Liver (tissue), 9 donors: Measurements from ENCODE around the gene MLN. TPM values are rescaled to one million over a fixed set of nuclear protein-coding genes. Genes with fewer than 3 reads are reported as not detected.

ENCODE experiments used
- DNase-seq: peaks from one replicate; pipeline ENCODE4 v3.0.0-alpha.2; 2017; ENCODE audit warnings: low spot score
- H3K27ac ChIP-seq, 2 donors: one replicate each; pipeline ENCODE4 v1.7.0; 2013; ENCODE audit warnings: inconsistent platforms in 2 of 2, low read length in 2 of 2, control low read depth in 1 of 2, low read depth in 1 of 2, mild to moderate bottlenecking in 1 of 2
- H3K27me3 ChIP-seq, 4 donors: one replicate each; pipeline versions ENCODE4 v1.6.1 to v1.7.0; 2013; ENCODE audit warnings: low read length in 3 of 4, inconsistent platforms in 1 of 4, mild to moderate bottlenecking in 1 of 4, moderate library complexity in 1 of 4; ENCODE audit not compliant: control insufficient read depth in 4 of 4, insufficient read depth in 4 of 4
- H3K36me3 ChIP-seq, 4 donors: one replicate each; pipeline versions ENCODE4 v1.6.1 to v1.7.0; 2013; ENCODE audit warnings: low read length in 3 of 4, mild to moderate bottlenecking in 3 of 4, low read depth in 1 of 4, moderate library complexity in 1 of 4; ENCODE audit not compliant: control insufficient read depth in 4 of 4, insufficient read depth in 3 of 4
- H3K4me1 ChIP-seq, 4 donors: one replicate each; pipeline versions ENCODE4 v1.6.1 to v1.7.0; 2013; ENCODE audit warnings: low read length in 3 of 4, mild to moderate bottlenecking in 3 of 4, moderate library complexity in 1 of 4; ENCODE audit not compliant: control insufficient read depth in 4 of 4, insufficient read depth in 4 of 4
- H3K4me3 ChIP-seq, 3 donors: one replicate each; pipeline versions ENCODE4 v1.6.1 to v1.7.0; 2013; ENCODE audit warnings: low read length in 3 of 3, control low read depth in 1 of 3, low read depth in 1 of 3, mild to moderate bottlenecking in 1 of 3
- H3K9ac ChIP-seq, 2 donors: one replicate each; pipeline ENCODE4 v1.7.0; 2013; ENCODE audit warnings: low read length in 2 of 2, mild to moderate bottlenecking in 2 of 2, moderate library complexity in 2 of 2, control low read depth in 1 of 2, low read depth in 1 of 2
- H3K9me3 ChIP-seq, 4 donors: one replicate each; pipeline versions ENCODE4 v1.6.1 to v1.7.0; 2013; ENCODE audit warnings: low read length in 3 of 4; ENCODE audit not compliant: control insufficient read depth in 4 of 4
- EGR1 ChIP-seq, 2 donors: IDR thresholded peaks; 2 replicates each; pipeline ENCODE4 v1.6.1; 2016 to 2018; ENCODE audit warnings: antibody characterized with exemption in 2 of 2, low read depth in 2 of 2
- FOXA1 ChIP-seq: IDR thresholded peaks from 2 replicates; pipeline ENCODE4 v1.6.1; 2016; ENCODE audit warnings: antibody characterized with exemption
- FOXA2 ChIP-seq: IDR thresholded peaks from 2 replicates; pipeline ENCODE4 v1.6.1; 2016; ENCODE audit warnings: antibody characterized with exemption
- GABPA ChIP-seq, 2 donors: IDR thresholded peaks in 1 of 2; conservative IDR thresholded peaks in 1 of 2; 2 replicates each; pipeline ENCODE4 v1.6.1; 2016; ENCODE audit warnings: antibody characterized with exemption in 2 of 2, mild to moderate bottlenecking in 1 of 2, moderate library complexity in 1 of 2
- HNF4A ChIP-seq, 2 donors: conservative IDR thresholded peaks; 2 replicates each; pipeline ENCODE4 v1.6.1; 2016; ENCODE audit warnings: antibody characterized with exemption in 2 of 2, mild to moderate bottlenecking in 2 of 2
- HNF4G ChIP-seq: IDR thresholded peaks from 2 replicates; pipeline ENCODE4 v1.6.1; 2016; ENCODE audit warnings: antibody characterized with exemption
- NR2F2 ChIP-seq: IDR thresholded peaks from 2 replicates; pipeline ENCODE4 v1.6.1; 2016; ENCODE audit warnings: antibody characterized with exemption
- RAD21 ChIP-seq, 2 donors: IDR thresholded peaks; 2 replicates each; pipeline ENCODE4 v1.6.1; 2016; ENCODE audit warnings: antibody characterized with exemption in 2 of 2, mild to moderate bottlenecking in 2 of 2
- RXRA ChIP-seq, 2 donors: IDR thresholded peaks; 2 replicates each; pipeline ENCODE4 v1.6.1; 2017 to 2018; ENCODE audit warnings: antibody characterized with exemption in 2 of 2, mild to moderate bottlenecking in 1 of 2
- SP1 ChIP-seq: IDR thresholded peaks from 2 replicates; pipeline ENCODE4 v1.6.1; 2018; ENCODE audit warnings: antibody characterized with exemption, mild to moderate bottlenecking
- TAF1 ChIP-seq: conservative IDR thresholded peaks from 2 replicates; pipeline ENCODE4 v1.6.1; 2016; ENCODE audit warnings: antibody characterized with exemption, mild to moderate bottlenecking
- YY1 ChIP-seq: IDR thresholded peaks from 2 replicates; pipeline ENCODE4 v1.6.1; 2016; ENCODE audit warnings: antibody characterized with exemption, mild to moderate bottlenecking
- WGBS: extraction: QIAGEN DNeasy Blood & Tissue Kit; methylation state at CpG from one replicate; pipeline ENCODE4 v1.1.7; 2013; 5-methylcytosine and 5-hydroxymethylcytosine counted together
- polyA plus RNA-seq, 2 donors: library from polyadenylated mRNA; stranded (reverse) in 1 of 2; unstranded in 1 of 2; fragments of 200-250 nt in 1 of 2; fragments of >200 nt in 1 of 2; fragmentation: Nextera tagmentation in 1 of 2; extraction: Ambion mirVana in 1 of 2; gene quantifications; one replicate each; pipeline versions ENCODE4 v1.2.1 to v1.2.3, GENCODE V29; 2013 to 2015
- total RNA-seq, 2 donors: library from RNA; depleted of rRNA; stranded (reverse); fragments of >200 nt; gene quantifications; one replicate each; pipeline ENCODE4 v1.2.3, GENCODE V29; 2014
- TF ChIP-seq, protein P1 (sequence below): fragments of 150-350 bp; IDR thresholded peaks from 2 replicates; pipeline ENCODE4 v1.5.1; 2017; ENCODE audit warnings: improper control_type of control experiment, low read depth, low read length; ENCODE audit not compliant: missing input control
- TF ChIP-seq, protein P2 (sequence below): IDR thresholded peaks from 2 replicates; pipeline ENCODE4 v1.6.1; 2016; ENCODE audit warnings: antibody characterized with exemption, mild to moderate bottlenecking
- TF ChIP-seq, protein P3 (sequence below): IDR thresholded peaks from 2 replicates; pipeline ENCODE4 v1.6.1; 2016; ENCODE audit warnings: antibody characterized with exemption
- TF ChIP-seq, protein P4 (sequence below): IDR thresholded peaks from 2 replicates; pipeline ENCODE4 v1.6.1; 2016; ENCODE audit warnings: antibody characterized with exemption
- TF ChIP-seq, protein P5 (sequence below): IDR thresholded peaks from 2 replicates; pipeline ENCODE4 v1.6.1; 2016; ENCODE audit warnings: antibody characterized with exemption
- donor health status: healthy.
- donor health status: healthy.
- donor health status: healthy.
- donor health status: healthy.
- donor health status: healthy.

MLN gene
- total and polyA plus RNA-seq, 4 donors: not detected

DNA sequence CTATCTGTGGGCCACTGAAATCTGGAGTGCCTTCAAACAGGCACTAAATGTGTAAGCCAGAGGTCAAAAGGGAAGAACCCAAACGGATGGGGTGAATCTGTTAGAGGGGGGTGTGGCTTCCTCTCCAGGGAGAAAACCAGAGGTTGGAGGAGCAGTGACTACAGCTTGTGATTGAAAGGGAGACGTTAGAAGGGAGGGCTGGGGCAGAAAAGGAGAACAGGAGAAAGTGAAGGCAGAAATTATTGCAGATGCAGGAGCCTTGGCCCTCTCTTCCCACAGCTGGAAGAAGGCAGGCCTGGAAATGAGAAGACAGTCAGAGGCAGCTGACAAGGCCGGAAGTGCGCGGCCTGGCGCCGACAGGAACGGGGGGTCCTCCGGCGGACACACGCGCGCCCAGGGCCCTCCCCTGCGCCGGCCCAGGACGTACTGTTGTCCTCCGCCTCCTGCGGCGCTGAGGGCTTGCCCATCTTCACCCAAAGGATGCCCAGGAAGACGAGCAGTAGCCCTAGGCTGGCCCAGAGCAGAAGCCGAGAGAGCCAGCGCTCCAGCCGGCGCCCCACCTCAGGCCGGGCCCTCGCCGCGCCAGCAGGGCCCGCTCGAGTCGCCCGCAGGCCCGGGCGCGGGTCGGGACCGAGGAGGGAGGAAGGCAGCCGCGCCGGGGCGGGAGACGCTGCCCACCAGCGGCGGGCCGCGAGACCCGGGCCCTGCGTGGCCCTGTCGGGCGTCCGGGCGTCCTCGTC lies 15.7 kb downstream of the MLN start:
- Histone ChIP-seq H3K4me3 (peak overlapping the region; percentile 80 to 89 (median 88)), H3K36me3 (peaks cover 4 to 17% (median 11%) of the 10 kb centered on the region in 4 donors), H3K9ac (peak overlapping the region; percentile 34 to 57), H3K27me3 (no peaks in the 10 kb centered on the region), H3K4me1 (peaks cover 1 to 24% (median 17%) of the 10 kb centered on the region in 4 donors), H3K27ac (peak overlapping the region; percentile 92 to 94), H3K9me3 (no peaks in the 10 kb centered on the region)
- TF ChIP-seq, protein P1, sequence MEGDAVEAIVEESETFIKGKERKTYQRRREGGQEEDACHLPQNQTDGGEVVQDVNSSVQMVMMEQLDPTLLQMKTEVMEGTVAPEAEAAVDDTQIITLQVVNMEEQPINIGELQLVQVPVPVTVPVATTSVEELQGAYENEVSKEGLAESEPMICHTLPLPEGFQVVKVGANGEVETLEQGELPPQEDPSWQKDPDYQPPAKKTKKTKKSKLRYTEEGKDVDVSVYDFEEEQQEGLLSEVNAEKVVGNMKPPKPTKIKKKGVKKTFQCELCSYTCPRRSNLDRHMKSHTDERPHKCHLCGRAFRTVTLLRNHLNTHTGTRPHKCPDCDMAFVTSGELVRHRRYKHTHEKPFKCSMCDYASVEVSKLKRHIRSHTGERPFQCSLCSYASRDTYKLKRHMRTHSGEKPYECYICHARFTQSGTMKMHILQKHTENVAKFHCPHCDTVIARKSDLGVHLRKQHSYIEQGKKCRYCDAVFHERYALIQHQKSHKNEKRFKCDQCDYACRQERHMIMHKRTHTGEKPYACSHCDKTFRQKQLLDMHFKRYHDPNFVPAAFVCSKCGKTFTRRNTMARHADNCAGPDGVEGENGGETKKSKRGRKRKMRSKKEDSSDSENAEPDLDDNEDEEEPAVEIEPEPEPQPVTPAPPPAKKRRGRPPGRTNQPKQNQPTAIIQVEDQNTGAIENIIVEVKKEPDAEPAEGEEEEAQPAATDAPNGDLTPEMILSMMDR: no peak
- TF ChIP-seq RAD21 (IDR thresholded peaks at IDR 0.05) (peak in 1 of 2 donors; percentile 35), FOXA1 (no peak), NR2F2 (peak; percentile 34), HNF4A (conservative IDR thresholded peaks at IDR 0.05) (no peak), FOXA2 (no peak), TAF1 (no peak), YY1 (peak; percentile 41), RXRA (IDR thresholded peaks at IDR 0.05) (peak in 1 of 2 donors; percentile 35), GABPA (IDR thresholded peaks at IDR 0.05 in 1 of 2, conservative IDR thresholded peaks at IDR 0.05 in 1 of 2) (peak; percentile 37 to 73), SP1 (peak; percentile 20)
- TF ChIP-seq, protein P2, sequence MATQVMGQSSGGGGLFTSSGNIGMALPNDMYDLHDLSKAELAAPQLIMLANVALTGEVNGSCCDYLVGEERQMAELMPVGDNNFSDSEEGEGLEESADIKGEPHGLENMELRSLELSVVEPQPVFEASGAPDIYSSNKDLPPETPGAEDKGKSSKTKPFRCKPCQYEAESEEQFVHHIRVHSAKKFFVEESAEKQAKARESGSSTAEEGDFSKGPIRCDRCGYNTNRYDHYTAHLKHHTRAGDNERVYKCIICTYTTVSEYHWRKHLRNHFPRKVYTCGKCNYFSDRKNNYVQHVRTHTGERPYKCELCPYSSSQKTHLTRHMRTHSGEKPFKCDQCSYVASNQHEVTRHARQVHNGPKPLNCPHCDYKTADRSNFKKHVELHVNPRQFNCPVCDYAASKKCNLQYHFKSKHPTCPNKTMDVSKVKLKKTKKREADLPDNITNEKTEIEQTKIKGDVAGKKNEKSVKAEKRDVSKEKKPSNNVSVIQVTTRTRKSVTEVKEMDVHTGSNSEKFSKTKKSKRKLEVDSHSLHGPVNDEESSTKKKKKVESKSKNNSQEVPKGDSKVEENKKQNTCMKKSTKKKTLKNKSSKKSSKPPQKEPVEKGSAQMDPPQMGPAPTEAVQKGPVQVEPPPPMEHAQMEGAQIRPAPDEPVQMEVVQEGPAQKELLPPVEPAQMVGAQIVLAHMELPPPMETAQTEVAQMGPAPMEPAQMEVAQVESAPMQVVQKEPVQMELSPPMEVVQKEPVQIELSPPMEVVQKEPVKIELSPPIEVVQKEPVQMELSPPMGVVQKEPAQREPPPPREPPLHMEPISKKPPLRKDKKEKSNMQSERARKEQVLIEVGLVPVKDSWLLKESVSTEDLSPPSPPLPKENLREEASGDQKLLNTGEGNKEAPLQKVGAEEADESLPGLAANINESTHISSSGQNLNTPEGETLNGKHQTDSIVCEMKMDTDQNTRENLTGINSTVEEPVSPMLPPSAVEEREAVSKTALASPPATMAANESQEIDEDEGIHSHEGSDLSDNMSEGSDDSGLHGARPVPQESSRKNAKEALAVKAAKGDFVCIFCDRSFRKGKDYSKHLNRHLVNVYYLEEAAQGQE: peak; percentile 32
- TF ChIP-seq, protein P3, sequence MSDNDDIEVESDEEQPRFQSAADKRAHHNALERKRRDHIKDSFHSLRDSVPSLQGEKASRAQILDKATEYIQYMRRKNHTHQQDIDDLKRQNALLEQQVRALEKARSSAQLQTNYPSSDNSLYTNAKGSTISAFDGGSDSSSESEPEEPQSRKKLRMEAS: no peak
- TF ChIP-seq, protein P4, sequence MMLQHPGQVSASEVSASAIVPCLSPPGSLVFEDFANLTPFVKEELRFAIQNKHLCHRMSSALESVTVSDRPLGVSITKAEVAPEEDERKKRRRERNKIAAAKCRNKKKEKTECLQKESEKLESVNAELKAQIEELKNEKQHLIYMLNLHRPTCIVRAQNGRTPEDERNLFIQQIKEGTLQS: no peak
- WGBS: under 1% methylated on average over 53 of the region's 53 CpGs
- DNase-seq: peak; percentile 60

DNA sequence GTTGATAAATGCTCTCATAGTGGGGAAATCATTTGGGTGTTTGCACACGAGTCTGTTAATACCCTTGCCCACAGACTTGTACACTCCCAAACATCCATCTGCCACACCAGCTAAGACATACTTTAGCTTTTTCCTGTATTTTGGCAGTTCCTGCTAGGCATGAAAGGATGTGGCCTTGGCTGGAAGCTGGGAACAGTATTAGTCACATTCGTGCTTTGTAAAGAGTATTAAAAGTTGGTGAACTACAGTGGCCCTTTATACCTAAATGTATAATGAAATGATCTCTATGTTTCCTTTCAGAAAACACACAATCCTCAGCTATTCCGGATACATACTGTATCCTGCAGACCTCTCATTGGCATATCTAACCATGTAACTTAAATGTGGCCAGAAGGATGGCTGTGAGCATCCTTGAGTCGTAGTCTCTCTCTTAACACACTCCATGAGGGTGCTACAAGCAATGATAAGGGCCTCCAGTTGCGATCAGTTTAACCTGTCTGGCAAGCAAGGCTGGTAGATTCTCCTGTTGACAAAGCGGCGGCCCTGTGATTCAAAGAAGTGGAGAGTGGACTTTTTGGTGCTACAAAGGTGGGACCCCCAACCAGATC lies 16.4 kb downstream of the MLN start:
- peaks cover 1 to 24% (median 17%) of the 10 kb centered on the region in 4 donors for H3K4me1 ChIP-seq
- no peak for DNase-seq
- 50% methylated on average over 7 of the region's 7 CpGs for WGBS
- no peak for TF ChIP-seq TAF1
- no peak for TF ChIP-seq EGR1 (IDR thresholded peaks at IDR 0.05; ENCODE audit: low read depth in 2 of 2)
- TF ChIP-seq RXRA (IDR thresholded peaks at IDR 0.05): no peak
- no peak for TF ChIP-seq NR2F2
- TF ChIP-seq, protein P5, sequence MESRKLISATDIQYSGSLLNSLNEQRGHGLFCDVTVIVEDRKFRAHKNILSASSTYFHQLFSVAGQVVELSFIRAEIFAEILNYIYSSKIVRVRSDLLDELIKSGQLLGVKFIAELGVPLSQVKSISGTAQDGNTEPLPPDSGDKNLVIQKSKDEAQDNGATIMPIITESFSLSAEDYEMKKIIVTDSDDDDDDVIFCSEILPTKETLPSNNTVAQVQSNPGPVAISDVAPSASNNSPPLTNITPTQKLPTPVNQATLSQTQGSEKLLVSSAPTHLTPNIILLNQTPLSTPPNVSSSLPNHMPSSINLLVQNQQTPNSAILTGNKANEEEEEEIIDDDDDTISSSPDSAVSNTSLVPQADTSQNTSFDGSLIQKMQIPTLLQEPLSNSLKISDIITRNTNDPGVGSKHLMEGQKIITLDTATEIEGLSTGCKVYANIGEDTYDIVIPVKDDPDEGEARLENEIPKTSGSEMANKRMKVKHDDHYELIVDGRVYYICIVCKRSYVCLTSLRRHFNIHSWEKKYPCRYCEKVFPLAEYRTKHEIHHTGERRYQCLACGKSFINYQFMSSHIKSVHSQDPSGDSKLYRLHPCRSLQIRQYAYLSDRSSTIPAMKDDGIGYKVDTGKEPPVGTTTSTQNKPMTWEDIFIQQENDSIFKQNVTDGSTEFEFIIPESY: no peak
- TF ChIP-seq FOXA2: no peak
- no peak for TF ChIP-seq HNF4G
- TF ChIP-seq, protein P3: no peak
- peak overlapping the region; percentile 34 to 57 for H3K9ac ChIP-seq
- H3K4me3 ChIP-seq: peak overlapping the region in 2 of 3 donors; percentile 88 to 89
- H3K36me3 ChIP-seq: peaks cover 4 to 20% (median 14%) of the 10 kb centered on the region in 4 donors
- peak overlapping the region; percentile 92 to 94 for H3K27ac ChIP-seq
- H3K9me3 ChIP-seq: no peaks in the 10 kb centered on the region
- no peaks in the 10 kb centered on the region for H3K27me3 ChIP-seq
